ENCODE data around the gene GAREM1.

GRCh38 chr18:32429402-32429801, 41.3 kb downstream of the GAREM1 start:
- no peak for TF ChIP-seq POLR2A (IDR thresholded peaks at IDR 0.05; ENCODE audit: low read depth, low read length)
- no peak for TF ChIP-seq POLR2AphosphoS5 (IDR thresholded peaks at IDR 0.05; ENCODE audit: low read depth, low read length)
